Globus pallidus (tissue), 1 donor: ENCODE results near the gene CRYL1.

Experiments used
- DNase-seq: peaks from one replicate; pipeline ENCODE4 v3.0.0-alpha.2; 2015; ENCODE audit warnings: low spot score

Gene CRYL1

GRCh38 chr13:20528452-20528851 lies 2.8 kb upstream of the CRYL1 start:
- no peak for DNase-seq

- peak; percentile 48 for DNase-seq
Measured at GRCh38 chr13:20526664-20527063, 1.0 kb upstream of the CRYL1 start.

GRCh38 chr13:20525144-20525600 lies 485 bp downstream of the CRYL1 start:
- peak; percentile 59 for DNase-seq

GRCh38 chr13:20521364-20522115 lies 4.1 kb downstream of the CRYL1 start:
- DNase-seq = no peak

GRCh38 chr13:20519875-20520274 lies 5.8 kb downstream of the CRYL1 start:
- no peak for DNase-seq

GRCh38 chr13:20518660-20519100 lies 7.0 kb downstream of the CRYL1 start:
- no peak for DNase-seq

- DNase-seq = no peak
Measured at GRCh38 chr13:20514866-20515265, 10.8 kb downstream of the CRYL1 start.

GRCh38 chr13:20513466-20513995 lies 12.1 kb downstream of the CRYL1 start:
- DNase-seq = no peak

GRCh38 chr13:20512042-20512683 lies 13.5 kb downstream of the CRYL1 start:
- DNase-seq = no peak

GRCh38 chr13:20506696-20507095 lies 19.0 kb downstream of the CRYL1 start:
- DNase-seq = no peak

GRCh38 chr13:20505405-20506366 lies 20.0 kb downstream of the CRYL1 start:
- DNase-seq = no peak

- no peak for DNase-seq
Measured at GRCh38 chr13:20503088-20504083, 22.3 kb downstream of the CRYL1 start.

GRCh38 chr13:20501592-20501991 lies 24.1 kb downstream of the CRYL1 start:
- no peak for DNase-seq

GRCh38 chr13:20501120-20501519 lies 24.5 kb downstream of the CRYL1 start:
- no peak for DNase-seq

- no peak for DNase-seq
Measured at GRCh38 chr13:20499986-20500385, 25.7 kb downstream of the CRYL1 start.

- no peak for DNase-seq
Measured at GRCh38 chr13:20498659-20499058, 27.0 kb downstream of the CRYL1 start.

GRCh38 chr13:20498129-20498528 lies 27.5 kb downstream of the CRYL1 start:
- no peak for DNase-seq

GRCh38 chr13:20497006-20497775 lies 28.5 kb downstream of the CRYL1 start:
- no peak for DNase-seq

- DNase-seq = peak; percentile 76
Measured at GRCh38 chr13:20495087-20496023, 30.3 kb downstream of the CRYL1 start.
